HEK293 (cell line): Measurements from ENCODE around the gene FAM168A.

Experiments used
- IKZF3 ChIP-seq: fragments of 450-650 bp; IDR thresholded peaks from 2 replicates; pipeline ENCODE4 v1.5.0; 2018; ENCODE audit warnings: missing biosample characterization, mild to moderate bottlenecking, missing genetic modification characterization, moderate library complexity
- MEIS1 ChIP-seq: sonication (generic); formaldehyde crosslinking; IDR thresholded peaks from 2 replicates; pipeline ENCODE4 v1.8.1; 2022; ENCODE audit warnings: missing genetic modification reagents, mild to moderate bottlenecking, borderline replicate concordance
- PBX3 ChIP-seq: sonication (generic); formaldehyde crosslinking; IDR thresholded peaks from 2 replicates; pipeline ENCODE4 v1.8.1; 2022; ENCODE audit warnings: mild to moderate bottlenecking, moderate library complexity, missing genetic modification reagents
- YY1 ChIP-seq: fragments of 450-650 bp; formaldehyde crosslinking; IDR thresholded peaks from 2 replicates; pipeline ENCODE4 v1.5.1; 2018; ENCODE audit warnings: missing biosample characterization, missing genetic modification characterization
- ZFP3 ChIP-seq: fragments of 450-650 bp; formaldehyde crosslinking; IDR thresholded peaks from 2 replicates; pipeline ENCODE4 v1.5.1; 2016; ENCODE audit warnings: low read depth, missing biosample characterization, missing genetic modification characterization
- ZNF404 ChIP-seq: fragments of 450-650 bp; formaldehyde crosslinking; IDR thresholded peaks from 2 replicates; pipeline ENCODE4 v1.5.1; 2017; ENCODE audit warnings: missing biosample characterization, missing genetic modification characterization
- ZNF423 ChIP-seq: fragments of 450-650 bp; formaldehyde crosslinking; IDR thresholded peaks from 2 replicates; pipeline ENCODE4 v1.5.1; 2016; ENCODE audit warnings: missing biosample characterization, missing genetic modification characterization
- ZSCAN30 ChIP-seq: fragments of 450-650 bp; IDR thresholded peaks from 2 replicates; pipeline ENCODE4 v1.5.1; 2018; ENCODE audit warnings: missing biosample characterization, mild to moderate bottlenecking, missing genetic modification characterization, moderate library complexity
- TF ChIP-seq, protein P1 (sequence below): fragments of 450-650 bp; formaldehyde crosslinking; IDR thresholded peaks from 2 replicates; pipeline ENCODE4 v1.5.1; 2016; ENCODE audit warnings: missing biosample characterization, missing genetic modification characterization
- TF ChIP-seq, protein P2 (sequence below): fragments of 450-650 bp; formaldehyde crosslinking; conservative IDR thresholded peaks from 2 replicates; pipeline ENCODE4 v1.5.1; 2016; ENCODE audit warnings: low read depth, missing biosample characterization, missing genetic modification characterization

DNA sequence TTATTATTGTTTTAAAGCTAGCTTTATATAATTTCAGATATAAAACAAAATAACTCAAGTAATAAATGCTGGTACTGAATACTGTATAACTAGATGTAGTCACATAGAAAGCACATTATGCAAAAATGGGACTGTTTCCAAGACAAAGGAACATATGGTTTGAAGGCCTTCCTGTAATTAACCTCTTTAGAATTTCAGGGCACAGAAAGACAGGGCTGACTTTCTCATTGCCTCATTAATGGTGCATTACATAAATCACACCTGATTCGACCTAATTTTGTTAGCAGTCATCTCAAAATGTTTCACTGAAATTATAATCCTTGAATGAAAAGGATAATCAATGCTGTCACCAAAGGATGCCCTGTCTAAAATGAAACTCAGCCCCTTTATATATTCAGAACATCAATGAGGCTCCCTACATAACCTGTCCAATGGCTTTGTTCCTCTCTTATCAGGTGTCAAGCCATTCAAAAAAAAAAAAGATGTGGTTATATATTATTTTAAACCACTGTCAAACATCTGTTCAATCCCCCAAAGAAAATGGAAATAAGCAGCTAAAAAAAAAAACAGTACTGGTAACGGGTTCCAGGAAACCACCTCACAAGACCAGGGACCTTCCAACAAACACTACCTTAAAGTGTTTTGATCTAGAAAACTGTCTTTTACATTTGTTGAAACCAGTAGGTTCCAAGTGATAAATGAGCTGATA is 77.4 kb downstream of the FAM168A start:
- TF ChIP-seq, protein P1, sequence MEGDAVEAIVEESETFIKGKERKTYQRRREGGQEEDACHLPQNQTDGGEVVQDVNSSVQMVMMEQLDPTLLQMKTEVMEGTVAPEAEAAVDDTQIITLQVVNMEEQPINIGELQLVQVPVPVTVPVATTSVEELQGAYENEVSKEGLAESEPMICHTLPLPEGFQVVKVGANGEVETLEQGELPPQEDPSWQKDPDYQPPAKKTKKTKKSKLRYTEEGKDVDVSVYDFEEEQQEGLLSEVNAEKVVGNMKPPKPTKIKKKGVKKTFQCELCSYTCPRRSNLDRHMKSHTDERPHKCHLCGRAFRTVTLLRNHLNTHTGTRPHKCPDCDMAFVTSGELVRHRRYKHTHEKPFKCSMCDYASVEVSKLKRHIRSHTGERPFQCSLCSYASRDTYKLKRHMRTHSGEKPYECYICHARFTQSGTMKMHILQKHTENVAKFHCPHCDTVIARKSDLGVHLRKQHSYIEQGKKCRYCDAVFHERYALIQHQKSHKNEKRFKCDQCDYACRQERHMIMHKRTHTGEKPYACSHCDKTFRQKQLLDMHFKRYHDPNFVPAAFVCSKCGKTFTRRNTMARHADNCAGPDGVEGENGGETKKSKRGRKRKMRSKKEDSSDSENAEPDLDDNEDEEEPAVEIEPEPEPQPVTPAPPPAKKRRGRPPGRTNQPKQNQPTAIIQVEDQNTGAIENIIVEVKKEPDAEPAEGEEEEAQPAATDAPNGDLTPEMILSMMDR (tag by site-specific recombination): no peak
- TF ChIP-seq ZNF423 (tag by site-specific recombination) (no peak), PBX3 (CRISPR knock-in tag) (no peak), YY1 (tag by site-specific recombination) (no peak), ZSCAN30 (tag by site-specific recombination) (no peak), MEIS1 (CRISPR knock-in tag) (no peak), ZFP3 (tag by site-specific recombination) (no peak), ZNF404 (tag by site-specific recombination) (no peak), IKZF3 (tag by site-specific recombination) (no peak)
- TF ChIP-seq, protein P2, sequence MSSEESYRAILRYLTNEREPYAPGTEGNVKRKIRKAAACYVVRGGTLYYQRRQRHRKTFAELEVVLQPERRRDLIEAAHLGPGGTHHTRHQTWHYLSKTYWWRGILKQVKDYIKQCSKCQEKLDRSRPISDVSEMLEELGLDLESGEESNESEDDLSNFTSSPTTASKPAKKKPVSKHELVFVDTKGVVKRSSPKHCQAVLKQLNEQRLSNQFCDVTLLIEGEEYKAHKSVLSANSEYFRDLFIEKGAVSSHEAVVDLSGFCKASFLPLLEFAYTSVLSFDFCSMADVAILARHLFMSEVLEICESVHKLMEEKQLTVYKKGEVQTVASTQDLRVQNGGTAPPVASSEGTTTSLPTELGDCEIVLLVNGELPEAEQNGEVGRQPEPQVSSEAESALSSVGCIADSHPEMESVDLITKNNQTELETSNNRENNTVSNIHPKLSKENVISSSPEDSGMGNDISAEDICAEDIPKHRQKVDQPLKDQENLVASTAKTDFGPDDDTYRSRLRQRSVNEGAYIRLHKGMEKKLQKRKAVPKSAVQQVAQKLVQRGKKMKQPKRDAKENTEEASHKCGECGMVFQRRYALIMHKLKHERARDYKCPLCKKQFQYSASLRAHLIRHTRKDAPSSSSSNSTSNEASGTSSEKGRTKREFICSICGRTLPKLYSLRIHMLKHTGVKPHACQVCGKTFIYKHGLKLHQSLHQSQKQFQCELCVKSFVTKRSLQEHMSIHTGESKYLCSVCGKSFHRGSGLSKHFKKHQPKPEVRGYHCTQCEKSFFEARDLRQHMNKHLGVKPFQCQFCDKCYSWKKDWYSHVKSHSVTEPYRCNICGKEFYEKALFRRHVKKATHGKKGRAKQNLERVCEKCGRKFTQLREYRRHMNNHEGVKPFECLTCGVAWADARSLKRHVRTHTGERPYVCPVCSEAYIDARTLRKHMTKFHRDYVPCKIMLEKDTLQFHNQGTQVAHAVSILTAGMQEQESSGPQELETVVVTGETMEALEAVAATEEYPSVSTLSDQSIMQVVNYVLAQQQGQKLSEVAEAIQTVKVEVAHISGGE (tag by site-specific recombination): no peak
